K562 (cell line): ENCODE measurements around the gene ITPR1. TPM values are rescaled to one million over a fixed set of nuclear protein-coding genes. Genes with fewer than 3 reads are reported as not detected.

Experiments
- HMGN3 ChIP-seq: IDR thresholded peaks from 2 replicates; pipeline ENCODE4 v1.6.1; 2011; ENCODE audit warnings: borderline replicate concordance, low read depth, mild to moderate bottlenecking, mixed read lengths, low read length; ENCODE audit not compliant: insufficient read length; ENCODE audit errors: extremely low read depth
- LARP7 ChIP-seq: fragments of 450-650 bp; IDR thresholded peaks from 2 replicates; pipeline ENCODE4 v1.6.1; 2016
- PYGO2 ChIP-seq: fragments of 450-650 bp; IDR thresholded peaks from 2 replicates; pipeline ENCODE4 v1.6.1; 2016; ENCODE audit warnings: mild to moderate bottlenecking, missing genetic modification characterization, moderate library complexity, missing compliant biosample characterization
- SIRT6 ChIP-seq: IDR thresholded peaks from one replicate; pipeline ENCODE4 v1.6.1; 2012; ENCODE audit warnings: low read depth, mild to moderate bottlenecking, control low read depth, inconsistent platforms, low read length, moderate library complexity
- TRIM24 ChIP-seq, 2 experiments: fragments of 450-650 bp; IDR thresholded peaks; 2 replicates each; pipeline ENCODE4 v1.6.1; 2016
- polyA plus RNA-seq, 8 experiments: library from polyadenylated mRNA; depleted of rRNA in 4 of 8; stranded (reverse) in 5 of 8; unstranded in 3 of 8; fragments of >200 nt; fragmentation: Nextera tagmentation in 2 of 8; fragmentation: Illumina TruSeq in 1 of 8; extraction: Ambion mirVana in 2 of 8; extraction: Trizol in 1 of 8; gene quantifications; 2 replicates each; pipeline versions ENCODE4 v1.2.1 to v1.2.3, GENCODE V29; 2011 to 2014; ENCODE audit warnings: inconsistent platforms in 1 of 8, missing spikeins in 1 of 8
- total RNA-seq, 7 experiments: library from RNA; depleted of rRNA in 6 of 7; stranded (reverse); fragments of >200 nt in 6 of 7; fragmentation: Illumina TruSeq in 2 of 7; extraction: Trizol in 2 of 7; gene quantifications; 2 replicates each; pipeline versions ENCODE4 v1.2.1 to v1.2.3, GENCODE V29; 2011 to 2021; ENCODE audit warnings: low replicate concordance in 1 of 7
- TF ChIP-seq, protein P1 (sequence below), 2 experiments: IDR thresholded peaks; 2 replicates each; pipeline ENCODE4 v1.6.1; 2012; ENCODE audit warnings: improper control_type of control experiment in 2 of 2, low read depth in 2 of 2, low read length in 2 of 2, borderline replicate concordance in 1 of 2
- TF ChIP-seq, protein P2 (sequence below), 3 experiments: fragments of 200-800 bp in 1 of 3; fragments of 250-450 bp in 1 of 3; fragments of 450-650 bp in 1 of 3; sonication (Bioruptor Pico) in 1 of 3; sonication (Bioruptor generic) in 1 of 3; formaldehyde crosslinking in 1 of 3; IDR thresholded peaks; 2 replicates each; pipeline versions ENCODE4 v1.6.1 to v1.8.0; 2016 to 2022; ENCODE audit warnings: mild to moderate bottlenecking in 2 of 3, missing genetic modification characterization in 2 of 3, missing compliant biosample characterization in 1 of 3, moderate library complexity in 1 of 3
- TF ChIP-seq, protein P3 (sequence below), 2 experiments: fragments of 450-650 bp in 1 of 2; sonication (generic) in 1 of 2; formaldehyde crosslinking in 1 of 2; IDR thresholded peaks; 2 replicates each; pipeline versions ENCODE4 v1.7.1 to v1.9.0; 2016 to 2022; ENCODE audit warnings: inconsistent platforms in 1 of 2, mild to moderate bottlenecking in 1 of 2, missing genetic modification reagents in 1 of 2

The ITPR1 gene
- total and polyA plus RNA-seq, 9 of the 15 experiments (the other 6 are each of a cell fraction or from before 2014, with no cell fraction given) = 22.4 to 40.0 (median 27.4) TPM

DNA sequence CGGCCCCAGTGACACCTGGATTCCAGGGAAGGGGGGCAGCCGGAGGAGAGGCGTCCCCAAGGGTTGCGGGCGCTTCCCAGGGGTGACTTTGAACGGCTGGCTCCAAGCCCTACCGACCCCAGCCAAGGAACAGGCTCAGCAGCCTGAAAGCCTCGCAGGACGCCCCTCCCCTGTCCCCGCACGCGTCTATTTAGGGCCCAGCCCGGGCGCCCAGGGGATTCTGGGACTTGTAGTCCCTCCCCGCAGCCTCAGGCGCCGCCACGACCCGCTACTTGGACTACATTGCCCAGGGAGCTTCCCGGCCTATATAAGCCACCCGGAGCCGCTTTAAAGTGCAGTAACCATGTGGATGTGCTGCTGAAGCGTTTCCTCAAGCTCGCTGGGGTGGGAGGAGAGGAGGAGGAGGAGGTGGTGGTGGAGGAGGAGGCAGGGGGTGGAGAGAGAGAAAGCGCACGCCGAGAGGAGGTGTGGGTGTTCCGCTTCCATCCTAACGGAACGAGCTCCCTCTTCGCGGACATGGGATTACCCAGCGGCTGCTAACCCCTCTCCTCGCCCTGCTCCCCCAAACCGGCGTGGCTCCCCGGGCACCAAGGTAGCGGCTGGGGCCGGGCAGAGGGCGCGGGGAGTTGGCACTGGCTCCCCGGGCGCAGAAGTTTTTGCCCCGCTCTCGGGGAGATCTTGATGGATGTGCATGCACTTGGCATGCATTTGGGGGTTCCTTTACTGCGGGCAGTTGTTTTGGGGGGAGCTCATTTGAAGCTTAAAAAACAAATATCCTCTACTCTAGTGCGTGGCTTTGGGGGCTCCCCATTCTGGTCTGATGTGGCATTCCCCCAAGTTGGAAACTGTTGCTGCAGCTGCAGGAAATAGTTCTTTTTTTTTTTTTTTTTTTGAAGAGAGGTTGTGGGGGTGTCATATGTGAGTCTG lies at the start of gene ITPR1 (continued):
- TF ChIP-seq PYGO2 (tag) (no peak), TRIM24 (IDR thresholded peaks at IDR 0.05) (peak in 1 of 2 experiments; percentile 56; a peak in 1 of 4 replicates), LARP7 (peak; percentile 11; the same call in 1 of the 2 replicates), SIRT6 (no peak), HMGN3 (peak; percentile 69)
- TF ChIP-seq, protein P1, sequence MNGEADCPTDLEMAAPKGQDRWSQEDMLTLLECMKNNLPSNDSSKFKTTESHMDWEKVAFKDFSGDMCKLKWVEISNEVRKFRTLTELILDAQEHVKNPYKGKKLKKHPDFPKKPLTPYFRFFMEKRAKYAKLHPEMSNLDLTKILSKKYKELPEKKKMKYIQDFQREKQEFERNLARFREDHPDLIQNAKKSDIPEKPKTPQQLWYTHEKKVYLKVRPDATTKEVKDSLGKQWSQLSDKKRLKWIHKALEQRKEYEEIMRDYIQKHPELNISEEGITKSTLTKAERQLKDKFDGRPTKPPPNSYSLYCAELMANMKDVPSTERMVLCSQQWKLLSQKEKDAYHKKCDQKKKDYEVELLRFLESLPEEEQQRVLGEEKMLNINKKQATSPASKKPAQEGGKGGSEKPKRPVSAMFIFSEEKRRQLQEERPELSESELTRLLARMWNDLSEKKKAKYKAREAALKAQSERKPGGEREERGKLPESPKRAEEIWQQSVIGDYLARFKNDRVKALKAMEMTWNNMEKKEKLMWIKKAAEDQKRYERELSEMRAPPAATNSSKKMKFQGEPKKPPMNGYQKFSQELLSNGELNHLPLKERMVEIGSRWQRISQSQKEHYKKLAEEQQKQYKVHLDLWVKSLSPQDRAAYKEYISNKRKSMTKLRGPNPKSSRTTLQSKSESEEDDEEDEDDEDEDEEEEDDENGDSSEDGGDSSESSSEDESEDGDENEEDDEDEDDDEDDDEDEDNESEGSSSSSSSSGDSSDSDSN (IDR thresholded peaks at IDR 0.05; ENCODE audit: borderline replicate concordance in 1 of 2, low read depth in 2 of 2, low read length in 2 of 2) = peak; percentile 67 to 81; a peak in 2 of 4 replicates
- TF ChIP-seq, protein P2, sequence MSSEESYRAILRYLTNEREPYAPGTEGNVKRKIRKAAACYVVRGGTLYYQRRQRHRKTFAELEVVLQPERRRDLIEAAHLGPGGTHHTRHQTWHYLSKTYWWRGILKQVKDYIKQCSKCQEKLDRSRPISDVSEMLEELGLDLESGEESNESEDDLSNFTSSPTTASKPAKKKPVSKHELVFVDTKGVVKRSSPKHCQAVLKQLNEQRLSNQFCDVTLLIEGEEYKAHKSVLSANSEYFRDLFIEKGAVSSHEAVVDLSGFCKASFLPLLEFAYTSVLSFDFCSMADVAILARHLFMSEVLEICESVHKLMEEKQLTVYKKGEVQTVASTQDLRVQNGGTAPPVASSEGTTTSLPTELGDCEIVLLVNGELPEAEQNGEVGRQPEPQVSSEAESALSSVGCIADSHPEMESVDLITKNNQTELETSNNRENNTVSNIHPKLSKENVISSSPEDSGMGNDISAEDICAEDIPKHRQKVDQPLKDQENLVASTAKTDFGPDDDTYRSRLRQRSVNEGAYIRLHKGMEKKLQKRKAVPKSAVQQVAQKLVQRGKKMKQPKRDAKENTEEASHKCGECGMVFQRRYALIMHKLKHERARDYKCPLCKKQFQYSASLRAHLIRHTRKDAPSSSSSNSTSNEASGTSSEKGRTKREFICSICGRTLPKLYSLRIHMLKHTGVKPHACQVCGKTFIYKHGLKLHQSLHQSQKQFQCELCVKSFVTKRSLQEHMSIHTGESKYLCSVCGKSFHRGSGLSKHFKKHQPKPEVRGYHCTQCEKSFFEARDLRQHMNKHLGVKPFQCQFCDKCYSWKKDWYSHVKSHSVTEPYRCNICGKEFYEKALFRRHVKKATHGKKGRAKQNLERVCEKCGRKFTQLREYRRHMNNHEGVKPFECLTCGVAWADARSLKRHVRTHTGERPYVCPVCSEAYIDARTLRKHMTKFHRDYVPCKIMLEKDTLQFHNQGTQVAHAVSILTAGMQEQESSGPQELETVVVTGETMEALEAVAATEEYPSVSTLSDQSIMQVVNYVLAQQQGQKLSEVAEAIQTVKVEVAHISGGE (CRISPR knock-in tag; IDR thresholded peaks at IDR 0.05) = peak in 1 of 3 experiments; percentile 90; a peak in 2 of 6 replicates
- TF ChIP-seq, protein P3, sequence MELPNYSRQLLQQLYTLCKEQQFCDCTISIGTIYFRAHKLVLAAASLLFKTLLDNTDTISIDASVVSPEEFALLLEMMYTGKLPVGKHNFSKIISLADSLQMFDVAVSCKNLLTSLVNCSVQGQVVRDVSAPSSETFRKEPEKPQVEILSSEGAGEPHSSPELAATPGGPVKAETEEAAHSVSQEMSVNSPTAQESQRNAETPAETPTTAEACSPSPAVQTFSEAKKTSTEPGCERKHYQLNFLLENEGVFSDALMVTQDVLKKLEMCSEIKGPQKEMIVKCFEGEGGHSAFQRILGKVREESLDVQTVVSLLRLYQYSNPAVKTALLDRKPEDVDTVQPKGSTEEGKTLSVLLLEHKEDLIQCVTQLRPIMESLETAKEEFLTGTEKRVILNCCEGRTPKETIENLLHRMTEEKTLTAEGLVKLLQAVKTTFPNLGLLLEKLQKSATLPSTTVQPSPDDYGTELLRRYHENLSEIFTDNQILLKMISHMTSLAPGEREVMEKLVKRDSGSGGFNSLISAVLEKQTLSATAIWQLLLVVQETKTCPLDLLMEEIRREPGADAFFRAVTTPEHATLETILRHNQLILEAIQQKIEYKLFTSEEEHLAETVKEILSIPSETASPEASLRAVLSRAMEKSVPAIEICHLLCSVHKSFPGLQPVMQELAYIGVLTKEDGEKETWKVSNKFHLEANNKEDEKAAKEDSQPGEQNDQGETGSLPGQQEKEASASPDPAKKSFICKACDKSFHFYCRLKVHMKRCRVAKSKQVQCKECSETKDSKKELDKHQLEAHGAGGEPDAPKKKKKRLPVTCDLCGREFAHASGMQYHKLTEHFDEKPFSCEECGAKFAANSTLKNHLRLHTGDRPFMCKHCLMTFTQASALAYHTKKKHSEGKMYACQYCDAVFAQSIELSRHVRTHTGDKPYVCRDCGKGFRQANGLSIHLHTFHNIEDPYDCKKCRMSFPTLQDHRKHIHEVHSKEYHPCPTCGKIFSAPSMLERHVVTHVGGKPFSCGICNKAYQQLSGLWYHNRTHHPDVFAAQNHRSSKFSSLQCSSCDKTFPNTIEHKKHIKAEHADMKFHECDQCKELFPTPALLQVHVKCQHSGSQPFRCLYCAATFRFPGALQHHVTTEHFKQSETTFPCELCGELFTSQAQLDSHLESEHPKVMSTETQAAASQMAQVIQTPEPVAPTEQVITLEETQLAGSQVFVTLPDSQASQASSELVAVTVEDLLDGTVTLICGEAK (IDR thresholded peaks at IDR 0.05) = peak; percentile 44; the same call in 1 of the 2 replicates
- TF ChIP-seq, protein P3 (CRISPR knock-in tag; IDR thresholded peaks at IDR 0.05) = 0 out of 2 replicates have a peak, but pooled peaks have one; percentile 32
